ENCODE data around the gene NMT1. TPM values are rescaled to one million over a fixed set of nuclear protein-coding genes. Genes with fewer than 3 reads are reported as not detected.

The NMT1 gene
- polyA plus RNA-seq, 1 donor from 2014 or later: 84.4 TPM

DNA sequence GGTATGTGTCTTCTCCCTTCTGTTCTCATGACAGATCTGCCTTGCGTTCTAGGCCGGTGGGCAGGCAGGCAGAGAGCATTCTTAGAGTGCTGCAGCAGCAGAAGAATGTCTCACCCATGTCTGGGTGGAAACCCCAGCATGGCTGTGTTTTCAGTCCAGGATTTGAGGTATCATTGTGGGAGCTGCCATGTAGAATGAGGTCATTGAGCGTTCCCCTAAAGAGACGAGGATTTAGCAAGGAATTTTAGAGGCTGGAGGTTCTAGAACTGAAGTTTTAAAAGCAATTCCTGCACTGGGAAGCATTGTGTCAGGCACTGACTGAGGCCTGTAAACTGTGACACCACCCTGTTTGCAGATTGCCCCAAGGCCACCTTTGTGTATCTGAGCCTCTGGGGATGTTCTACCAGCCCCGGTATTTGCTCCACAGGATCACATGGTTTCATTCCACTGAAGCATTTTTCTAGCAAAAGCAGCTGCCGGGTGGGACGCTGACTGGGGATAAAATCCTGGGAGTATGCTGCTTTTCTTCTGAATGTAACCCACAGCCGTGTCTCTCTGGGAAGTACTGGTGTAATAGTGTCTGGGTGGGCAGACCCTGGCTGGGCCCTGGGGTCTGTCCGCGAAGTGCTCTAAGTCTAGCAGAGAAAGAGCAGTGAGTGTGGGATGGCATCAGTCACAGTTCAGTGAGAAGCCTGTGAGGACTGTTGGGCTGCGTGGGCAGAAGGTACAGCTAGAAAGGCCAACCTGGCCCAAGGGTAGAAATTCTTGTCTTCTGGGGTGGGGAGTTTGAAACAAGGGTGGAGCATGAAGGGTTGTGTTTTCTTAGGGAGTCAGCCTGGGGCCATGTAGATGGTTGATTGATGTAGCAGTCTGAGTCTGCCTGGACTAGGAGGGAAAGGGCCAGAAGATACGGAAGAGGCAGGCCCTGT lies 41.0 kb downstream of the NMT1 start:
- no peak overlapping the region for H3K27ac Mint-ChIP-seq
- H3K27me3 Mint-ChIP-seq: no peaks in the 10 kb centered on the region
- H3K4me3 Mint-ChIP-seq: no peak overlapping the region
- peaks cover 0 to 5% (median 0%) of the 10 kb centered on the region in 3 donors for H3K4me1 Mint-ChIP-seq
- no peaks in the 10 kb centered on the region for H3K9me3 Mint-ChIP-seq
- H3K36me3 Mint-ChIP-seq: peaks cover 2% of the 10 kb centered on the region

DNA sequence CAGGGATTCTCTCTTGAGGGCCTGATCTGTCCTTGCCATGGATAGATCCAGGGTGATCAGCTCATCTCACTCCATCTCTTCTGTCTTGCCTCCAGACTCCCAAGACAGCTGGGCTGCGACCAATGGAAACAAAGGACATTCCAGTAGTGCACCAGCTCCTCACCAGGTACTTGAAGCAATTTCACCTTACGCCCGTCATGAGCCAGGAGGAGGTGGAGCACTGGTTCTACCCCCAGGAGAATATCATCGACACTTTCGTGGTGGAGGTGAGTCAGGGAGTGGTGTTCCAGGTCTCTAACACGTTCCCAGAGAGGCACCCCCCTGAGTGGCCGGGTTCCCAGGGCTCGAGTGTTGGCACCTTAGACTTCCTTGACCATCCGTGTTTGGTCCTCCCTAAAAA lies 41.7 kb downstream of the NMT1 start:
- Mint-ChIP-seq H3K36me3 (peaks cover 2% of the 10 kb centered on the region), H3K4me1 (peaks cover 0 to 5% (median 0%) of the 10 kb centered on the region in 3 donors), H3K27me3 (no peaks in the 10 kb centered on the region), H3K9me3 (no peaks in the 10 kb centered on the region), H3K4me3 (no peak overlapping the region), H3K27ac (no peak overlapping the region)

DNA sequence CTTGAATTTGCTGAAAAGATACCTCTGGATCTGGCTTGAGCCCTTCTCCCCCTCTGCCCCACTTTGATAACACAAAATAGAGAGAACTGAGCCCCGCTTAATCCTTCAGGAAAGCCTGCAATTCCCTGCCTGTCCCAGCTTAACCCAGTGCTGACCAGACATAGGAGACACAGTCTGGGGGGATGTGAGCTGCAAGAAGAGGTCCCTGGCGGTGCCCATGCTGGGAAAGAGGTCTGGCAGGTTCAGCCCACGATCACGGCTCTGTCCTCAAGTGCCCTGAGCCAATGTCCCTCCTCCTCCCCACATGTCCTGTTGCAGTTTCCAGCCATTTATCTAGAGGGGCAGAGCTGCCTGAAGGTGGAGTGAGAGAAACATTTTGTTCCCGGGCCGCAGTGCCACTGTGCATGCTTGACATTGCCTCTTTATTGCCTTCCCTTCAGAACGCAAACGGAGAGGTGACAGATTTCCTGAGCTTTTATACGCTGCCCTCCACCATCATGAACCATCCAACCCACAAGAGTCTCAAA lies 42.2 kb downstream of the NMT1 start:
- Mint-ChIP-seq H3K27me3 (no peaks in the 10 kb centered on the region), H3K36me3 (peaks cover 2% of the 10 kb centered on the region), H3K4me1 (peaks cover 0 to 5% (median 0%) of the 10 kb centered on the region in 3 donors), H3K4me3 (no peak overlapping the region), H3K27ac (no peak overlapping the region), H3K9me3 (no peaks in the 10 kb centered on the region)

GRCh38 chr17:45104029-45104428 lies 42.9 kb downstream of the NMT1 start:
- no peak overlapping the region for H3K4me3 Mint-ChIP-seq
- H3K27me3 Mint-ChIP-seq: no peaks in the 10 kb centered on the region
- peaks cover 2% of the 10 kb centered on the region for H3K36me3 Mint-ChIP-seq
- peaks cover 0 to 3% (median 0%) of the 10 kb centered on the region in 3 donors for H3K4me1 Mint-ChIP-seq
- H3K9me3 Mint-ChIP-seq: no peaks in the 10 kb centered on the region
- H3K27ac Mint-ChIP-seq: peak overlapping the region in 2 of 3 donors; percentile 23 to 41

- Mint-ChIP-seq H3K27me3 (no peaks in the 10 kb centered on the region), H3K9me3 (no peaks in the 10 kb centered on the region), H3K27ac (peak overlapping the region in 2 of 3 donors; percentile 23 to 41), H3K4me1 (no peaks in the 10 kb centered on the region), H3K36me3 (no peaks in the 10 kb centered on the region), H3K4me3 (no peak overlapping the region)
Measured at GRCh38 chr17:45104497-45104896, 43.4 kb downstream of the NMT1 start.

- Mint-ChIP-seq H3K27ac (no peak overlapping the region), H3K4me1 (no peaks in the 10 kb centered on the region), H3K4me3 (no peak overlapping the region), H3K27me3 (no peaks in the 10 kb centered on the region), H3K36me3 (no peaks in the 10 kb centered on the region), H3K9me3 (no peaks in the 10 kb centered on the region)
Measured at GRCh38 chr17:45104907-45105624, 43.9 kb downstream of the NMT1 start.

DNA sequence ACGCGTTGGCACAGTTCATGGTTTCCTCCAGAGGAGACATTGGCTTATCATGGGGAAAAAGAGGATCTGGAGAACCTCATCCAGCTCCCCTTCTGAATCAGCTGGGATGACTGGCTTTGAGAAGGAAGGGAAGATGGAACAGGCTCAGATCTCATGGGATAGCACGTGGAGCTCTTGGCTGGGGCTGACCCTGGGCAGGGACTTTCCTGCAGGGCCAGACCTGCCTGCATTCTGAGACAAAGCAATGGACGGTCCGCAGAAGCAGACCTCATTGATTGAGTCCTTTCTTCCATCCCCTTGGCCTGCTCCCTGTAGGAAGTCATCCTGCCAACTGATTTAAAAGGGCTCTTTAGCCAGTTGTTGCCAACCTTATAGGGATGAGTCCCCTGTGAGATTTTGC lies 45.0 kb downstream of the NMT1 start:
- H3K9me3 Mint-ChIP-seq: no peaks in the 10 kb centered on the region
- H3K36me3 Mint-ChIP-seq: no peaks in the 10 kb centered on the region
- no peak overlapping the region for H3K27ac Mint-ChIP-seq

GRCh38 chr17:45106582-45106981 lies 45.5 kb downstream of the NMT1 start:
- no peak overlapping the region for H3K4me3 Mint-ChIP-seq
- H3K27ac Mint-ChIP-seq: peak overlapping the region in 1 of 3 donors; percentile 85
- H3K36me3 Mint-ChIP-seq: no peaks in the 10 kb centered on the region

More for the DNA sequence above, 45.0 kb downstream of the NMT1 start:
- H3K4me3 Mint-ChIP-seq: no peak overlapping the region
- no peaks in the 10 kb centered on the region for H3K27me3 Mint-ChIP-seq
- H3K4me1 Mint-ChIP-seq: peaks cover 0 to 1% (median 0%) of the 10 kb centered on the region in 3 donors

DNA sequence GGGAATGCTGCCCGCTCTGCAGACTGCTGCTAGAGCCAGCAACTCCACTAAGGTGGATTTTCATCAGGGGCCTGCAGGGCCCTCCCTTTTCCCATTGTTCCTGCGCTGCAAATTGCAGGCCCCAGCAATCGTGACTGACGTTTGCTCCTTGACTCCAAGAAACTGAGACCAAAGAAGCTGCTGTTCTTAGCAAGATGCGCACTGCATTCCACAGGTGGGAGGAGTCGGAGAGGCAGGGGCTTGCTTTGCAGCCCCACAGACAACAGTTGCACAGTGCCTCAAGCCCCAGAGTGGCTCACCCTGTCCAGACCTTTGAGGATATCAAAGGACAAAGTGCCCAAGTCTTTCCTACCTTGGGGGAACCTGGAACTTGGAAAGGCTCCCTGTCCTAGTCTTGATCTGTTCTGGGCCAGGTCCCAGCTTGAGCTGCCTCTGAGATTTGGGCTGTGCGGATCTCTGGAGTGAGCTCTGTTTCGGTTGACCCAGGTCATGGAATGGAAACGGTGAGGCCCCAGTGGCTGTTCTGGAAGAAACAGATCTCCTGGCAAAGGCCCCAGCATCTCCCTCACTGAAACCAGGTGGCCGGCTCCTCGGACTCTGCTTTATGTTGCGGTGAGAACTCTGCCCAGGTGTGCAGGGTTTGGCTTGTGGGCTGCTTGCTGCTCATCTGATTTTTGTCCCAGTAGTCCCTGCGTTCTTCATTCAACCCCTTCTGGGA lies 46.3 kb downstream of the NMT1 start:
- no peaks in the 10 kb centered on the region for H3K36me3 Mint-ChIP-seq

More at GRCh38 chr17:45106582-45106981, 45.5 kb downstream of the NMT1 start:
- Mint-ChIP-seq H3K4me1 (peaks cover 0 to 4% (median 1%) of the 10 kb centered on the region in 3 donors), H3K9me3 (no peaks in the 10 kb centered on the region), H3K27me3 (no peaks in the 10 kb centered on the region)

DNA sequence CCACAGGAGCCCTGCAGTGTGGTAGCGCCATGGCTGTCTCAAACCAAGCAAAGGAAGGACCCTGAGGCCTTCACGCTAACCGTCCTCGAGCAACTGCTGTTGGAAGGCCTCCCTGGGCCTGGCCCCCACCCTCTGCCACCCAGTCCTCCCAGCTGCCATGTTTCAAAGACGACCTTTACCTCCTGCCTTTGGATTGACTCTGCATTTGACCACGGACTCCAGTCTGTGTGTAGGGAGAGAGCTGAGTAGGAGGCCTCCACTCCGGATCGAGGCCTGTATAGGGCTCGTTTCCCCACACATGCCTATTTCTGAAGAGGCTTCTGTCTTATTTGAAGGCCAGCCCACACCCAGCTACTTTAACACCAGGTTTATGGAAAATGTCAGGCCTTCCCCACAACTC lies 46.9 kb downstream of the NMT1 start:
- no peaks in the 10 kb centered on the region for H3K36me3 Mint-ChIP-seq
- peaks cover 0 to 8% (median 2%) of the 10 kb centered on the region in 3 donors for H3K4me1 Mint-ChIP-seq
- H3K4me3 Mint-ChIP-seq: no peak overlapping the region
- H3K27me3 Mint-ChIP-seq: no peaks in the 10 kb centered on the region
- H3K9me3 Mint-ChIP-seq: no peaks in the 10 kb centered on the region
- H3K27ac Mint-ChIP-seq: no peak overlapping the region

More for the DNA sequence above, 46.3 kb downstream of the NMT1 start:
- peak overlapping the region in 1 of 3 donors; percentile 85 for H3K27ac Mint-ChIP-seq
- no peak overlapping the region for H3K4me3 Mint-ChIP-seq
- peaks cover 0 to 8% (median 2%) of the 10 kb centered on the region in 3 donors for H3K4me1 Mint-ChIP-seq
- H3K27me3 Mint-ChIP-seq: no peaks in the 10 kb centered on the region
- no peaks in the 10 kb centered on the region for H3K9me3 Mint-ChIP-seq

GRCh38 chr17:45108595-45109521 lies 47.7 kb downstream of the NMT1 start:
- H3K9me3 Mint-ChIP-seq: no peaks in the 10 kb centered on the region
- no peaks in the 10 kb centered on the region for H3K27me3 Mint-ChIP-seq
- H3K27ac Mint-ChIP-seq: peak overlapping the region in 2 of 3 donors; percentile 53 to 90
- peak overlapping the region in 1 of 4 donors; percentile 41 for H3K4me3 Mint-ChIP-seq
- H3K36me3 Mint-ChIP-seq: no peaks in the 10 kb centered on the region
- H3K4me1 Mint-ChIP-seq: peaks cover 0 to 8% (median 2%) of the 10 kb centered on the region in 3 donors

- Mint-ChIP-seq H3K36me3 (no peaks in the 10 kb centered on the region), H3K27me3 (no peaks in the 10 kb centered on the region), H3K27ac (no peak overlapping the region), H3K4me1 (peaks cover 0 to 8% (median 2%) of the 10 kb centered on the region in 3 donors), H3K4me3 (no peak overlapping the region), H3K9me3 (no peaks in the 10 kb centered on the region)
Measured at GRCh38 chr17:45110676-45111611, 49.8 kb downstream of the NMT1 start.

- Mint-ChIP-seq H3K27ac (no peak overlapping the region), H3K4me3 (no peak overlapping the region), H3K36me3 (no peaks in the 10 kb centered on the region)
Measured at GRCh38 chr17:45111850-45112249, 50.7 kb downstream of the NMT1 start.

More at GRCh38 chr17:45111850-45112249, 50.7 kb downstream of the NMT1 start:
- Mint-ChIP-seq H3K4me1 (peaks cover 0 to 8% (median 2%) of the 10 kb centered on the region in 3 donors), H3K9me3 (no peaks in the 10 kb centered on the region), H3K27me3 (no peaks in the 10 kb centered on the region)

Measured in IgD-negative memory B cell (primary cell).